A673 (cell line): Measurements from ENCODE around the gene LMOD3. TPM values are rescaled to one million over a fixed set of nuclear protein-coding genes. Genes with fewer than 3 reads are reported as not detected.

Experiments used
- BruUV-seq: library from RNA; stranded (reverse); fragments of 400-500 nt; replicated peaks from 2 replicates; lab custom pipeline; 2021; lab: Mats Ljungman, UMichigan
- CTCF ChIA-PET: fragments of 300-600 bp; sonication (Branson Sonifier 250); formaldehyde crosslinking; loops from one replicate; lab custom pipeline; 2022; ENCODE audit warnings: antibody characterized with exemption; lab: Charles Lee
- POLR2A ChIA-PET: fragments of 300-600 bp; sonication (Branson Sonifier 250); formaldehyde crosslinking; loops from one replicate; lab custom pipeline; 2022; ENCODE audit warnings: antibody characterized with exemption; ENCODE audit not compliant: low non-redundant PET; lab: Charles Lee
- DNase-seq: peaks from one replicate; pipeline ENCODE4 v3.0.0-alpha.2; 2015; ENCODE audit warnings: low spot score
- H3K27ac ChIP-seq: fragments of 200-600 bp; sonication (generic); 2 replicates; pipeline ENCODE4 v1.5.1; 2016; ENCODE audit warnings: mixed run types, low read depth, mild to moderate bottlenecking, mixed read lengths, antibody characterized with exemption, low read length; ENCODE audit not compliant: poor library complexity, severe bottlenecking
- H3K27me3 ChIP-seq: fragments of 200-600 bp; sonication (generic); replicated peaks from 2 replicates; pipeline ENCODE4 v1.6.1; 2017; ENCODE audit warnings: mixed run types, low read depth, mild to moderate bottlenecking, mixed read lengths, antibody characterized with exemption, low read length; ENCODE audit not compliant: insufficient read depth, poor library complexity
- H3K36me3 ChIP-seq: fragments of 200-600 bp; sonication (generic); 2 replicates; pipeline ENCODE4 v1.6.1; 2016; ENCODE audit warnings: mixed run types, mild to moderate bottlenecking, mixed read lengths, antibody characterized with exemption, low read length; ENCODE audit not compliant: insufficient read depth, poor library complexity, severe bottlenecking
- H3K4me1 ChIP-seq: fragments of 200-600 bp; sonication (generic); 2 replicates; pipeline ENCODE4 v1.6.1; 2017; ENCODE audit warnings: mixed run types, mild to moderate bottlenecking, mixed read lengths, antibody characterized with exemption, low read length; ENCODE audit not compliant: insufficient read depth, poor library complexity, severe bottlenecking
- H3K4me3 ChIP-seq: fragments of 200-600 bp; sonication (generic); 2 replicates; pipeline ENCODE4 v1.5.1; 2016; ENCODE audit warnings: low read depth, mixed run types, mild to moderate bottlenecking, mixed read lengths, low read length; ENCODE audit not compliant: poor library complexity, severe bottlenecking
- H3K9me3 ChIP-seq: fragments of 200-600 bp; sonication (generic); 2 replicates; pipeline ENCODE4 v1.6.1; 2016; ENCODE audit warnings: mixed run types, low read depth, mild to moderate bottlenecking, mixed read lengths, antibody characterized with exemption, low read length; ENCODE audit not compliant: poor library complexity, severe bottlenecking
- CTCF ChIP-seq: fragments of 300-800, 200-600 bp; sonication (generic); conservative IDR thresholded peaks from 2 replicates; pipeline ENCODE4 v1.5.1; 2017; ENCODE audit warnings: low read depth, mild to moderate bottlenecking, antibody characterized with exemption, low read length, moderate library complexity, mixed read lengths
- EZH2 ChIP-seq: fragments of 200-600 bp; sonication (generic); IDR thresholded peaks from 2 replicates; pipeline ENCODE4 v1.6.1; 2017; ENCODE audit warnings: borderline replicate concordance, low read depth, mild to moderate bottlenecking, mixed read lengths, antibody characterized with exemption, low read length; ENCODE audit not compliant: poor library complexity, severe bottlenecking
- intact Hi-C: fragments of 100-400 bp; cut with micrococcal nuclease; formaldehyde crosslinking; loops from one replicate; pipeline ENCODE4 v1.10.0; 2022; ENCODE audit not compliant: unreplicated experiment
- total RNA-seq: library from RNA; stranded (reverse); gene quantifications from 2 replicates; pipeline ENCODE4 v1.2.3, GENCODE V29; 2021

Gene LMOD3
- total RNA-seq, 1 experiment from 2014 or later: not detected

- no peak for DNase-seq
- H3K4me3 ChIP-seq: no peak overlapping the region
- H3K27me3 ChIP-seq: no peaks in the 10 kb centered on the region
- H3K4me1 ChIP-seq: no peaks in the 10 kb centered on the region
- intact Hi-C loops: no loop called here
- no peak overlapping the region for H3K27ac ChIP-seq
- CTCF ChIA-PET: no interaction called here
- no TSS peak for BruUV-seq
- POLR2A ChIA-PET: interaction anchor here (0.7 kb wide), 1 partner anchor 1299 kb away, joined by 15 read pairs; no protein-coding TSS in a partner anchor
- TF ChIP-seq CTCF (no peak), EZH2 (no peak)
- H3K36me3 ChIP-seq: peaks cover 20% of the 10 kb centered on the region
- no peaks in the 10 kb centered on the region for H3K9me3 ChIP-seq
These were observed 58.8 kb downstream of the LMOD3 start for GRCh38 chr3:69063636-69064035.

DNA sequence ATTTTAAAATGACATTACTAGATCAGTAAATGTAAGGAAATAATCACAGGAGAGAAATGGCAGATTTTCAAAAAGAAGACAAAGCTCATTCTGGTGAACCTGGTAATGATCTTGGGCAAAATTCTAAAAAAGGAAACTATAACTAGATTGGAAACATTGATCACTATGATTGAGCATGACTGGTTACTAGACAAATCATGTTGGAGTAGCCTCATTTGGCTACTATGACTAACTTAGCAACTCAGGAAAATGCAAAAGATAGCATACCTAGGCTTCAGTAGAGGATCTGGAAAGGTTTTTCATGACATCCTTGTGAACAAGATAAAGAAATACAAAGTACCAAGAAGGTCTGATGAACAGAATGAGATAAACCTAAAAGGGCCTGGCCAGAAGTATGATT lies 62.7 kb downstream of the LMOD3 start:
- Histone ChIP-seq H3K4me1 (no peaks in the 10 kb centered on the region), H3K4me3 (no peak overlapping the region), H3K27ac (no peak overlapping the region), H3K9me3 (no peaks in the 10 kb centered on the region), H3K36me3 (peaks cover 36% of the 10 kb centered on the region), H3K27me3 (no peaks in the 10 kb centered on the region)
- ChIA-PET CTCF (no interaction called here), POLR2A (no interaction called here)
- TF ChIP-seq CTCF (no peak), EZH2 (no peak)
- no peak for DNase-seq
- no TSS peak for BruUV-seq
- intact Hi-C loops: no loop called here

DNA sequence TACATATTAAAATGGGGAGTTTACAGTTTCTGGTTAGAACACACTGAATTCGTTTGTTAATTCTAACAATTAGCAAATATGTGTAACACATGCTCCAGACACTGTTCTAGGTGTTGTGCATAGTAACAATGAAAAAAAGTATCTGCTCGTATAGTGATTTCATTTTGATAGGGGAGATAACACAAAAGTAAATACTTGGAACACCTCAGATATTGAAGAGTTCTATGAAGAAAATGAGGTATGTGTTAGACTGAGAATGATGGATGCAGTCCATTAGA lies 63.5 kb downstream of the LMOD3 start:
- CTCF ChIA-PET: no interaction called here
- Histone ChIP-seq H3K4me3 (no peak overlapping the region), H3K9me3 (no peaks in the 10 kb centered on the region), H3K27me3 (no peaks in the 10 kb centered on the region), H3K27ac (no peak overlapping the region), H3K36me3 (peaks cover 38% of the 10 kb centered on the region), H3K4me1 (no peaks in the 10 kb centered on the region)
- intact Hi-C loops: no loop called here
- TF ChIP-seq EZH2 (no peak), CTCF (no peak)
- no TSS peak for BruUV-seq
- POLR2A ChIA-PET: no interaction called here
- no peak for DNase-seq
